VCaP (cell line): ENCODE measurements around the gene TAP1.

Experiments used
- H3K27ac ChIP-seq: fragments of 450-650 bp; 2 replicates; pipeline ENCODE4 v1.5.1; 2017
- TF ChIP-seq, protein P1 (sequence below): fragments of 450-650 bp; conservative IDR thresholded peaks from 2 replicates; pipeline ENCODE4 v1.5.1; 2017; ENCODE audit warnings: mild to moderate bottlenecking, moderate library complexity

Gene TAP1

DNA sequence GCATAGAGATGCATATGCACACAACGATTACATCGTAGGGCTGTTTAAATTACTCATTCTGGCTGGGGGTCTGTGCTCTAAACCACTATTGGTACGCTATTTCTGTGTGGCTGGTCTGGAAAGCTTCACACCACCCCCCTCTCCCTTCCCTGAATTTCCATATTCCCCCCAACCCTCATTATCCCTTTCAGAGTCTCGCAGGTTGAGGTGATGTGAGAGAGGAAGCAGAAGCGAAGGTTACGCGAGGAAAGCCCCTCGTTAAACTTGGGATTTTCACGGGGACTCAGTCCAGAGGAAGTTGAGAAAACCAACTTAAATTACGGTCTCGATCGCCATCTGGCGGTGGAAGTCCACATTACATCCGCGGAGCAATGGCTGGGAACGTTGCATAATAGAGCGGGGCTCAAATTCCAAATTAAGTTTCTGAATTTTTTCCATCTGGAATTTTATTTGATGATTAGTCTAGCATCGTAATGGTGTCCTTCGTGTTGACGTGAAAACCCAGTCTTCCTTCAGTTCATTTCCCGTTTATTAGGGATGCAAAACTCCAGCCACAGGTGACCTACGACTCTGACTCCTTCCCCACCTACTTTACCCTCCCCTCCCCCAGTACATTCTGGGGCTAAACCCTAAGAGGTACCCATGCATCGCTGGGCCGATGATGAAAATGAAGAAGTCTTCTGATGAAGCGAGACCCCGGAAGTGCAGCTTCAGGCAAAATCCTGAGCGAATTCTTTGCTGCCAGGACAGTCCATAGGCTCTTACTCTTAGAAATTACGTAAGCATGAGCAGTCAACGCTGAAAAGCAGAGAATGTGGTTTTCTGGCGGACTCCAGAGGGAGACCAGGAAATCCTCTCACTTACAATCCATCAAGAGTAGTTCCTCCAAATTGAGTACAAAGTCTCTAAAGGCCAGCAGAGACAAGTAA, 56.4 kb downstream of the TAP1 start:
- TF ChIP-seq, protein P1, sequence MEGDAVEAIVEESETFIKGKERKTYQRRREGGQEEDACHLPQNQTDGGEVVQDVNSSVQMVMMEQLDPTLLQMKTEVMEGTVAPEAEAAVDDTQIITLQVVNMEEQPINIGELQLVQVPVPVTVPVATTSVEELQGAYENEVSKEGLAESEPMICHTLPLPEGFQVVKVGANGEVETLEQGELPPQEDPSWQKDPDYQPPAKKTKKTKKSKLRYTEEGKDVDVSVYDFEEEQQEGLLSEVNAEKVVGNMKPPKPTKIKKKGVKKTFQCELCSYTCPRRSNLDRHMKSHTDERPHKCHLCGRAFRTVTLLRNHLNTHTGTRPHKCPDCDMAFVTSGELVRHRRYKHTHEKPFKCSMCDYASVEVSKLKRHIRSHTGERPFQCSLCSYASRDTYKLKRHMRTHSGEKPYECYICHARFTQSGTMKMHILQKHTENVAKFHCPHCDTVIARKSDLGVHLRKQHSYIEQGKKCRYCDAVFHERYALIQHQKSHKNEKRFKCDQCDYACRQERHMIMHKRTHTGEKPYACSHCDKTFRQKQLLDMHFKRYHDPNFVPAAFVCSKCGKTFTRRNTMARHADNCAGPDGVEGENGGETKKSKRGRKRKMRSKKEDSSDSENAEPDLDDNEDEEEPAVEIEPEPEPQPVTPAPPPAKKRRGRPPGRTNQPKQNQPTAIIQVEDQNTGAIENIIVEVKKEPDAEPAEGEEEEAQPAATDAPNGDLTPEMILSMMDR: peak; percentile 80
- H3K27ac ChIP-seq: no peak overlapping the region
